ENCODE data around the gene PRKG1.
"Not testable (repeated sequence)": the region's sequence is repeated elsewhere in the genome, so short reads cannot be mapped to it uniquely, and the experiment has no call there.

PRKG1 gene

GRCh38 chr10:51980752-51981151 is 906.5 kb downstream of the PRKG1 start:
- DNase-seq, result no peak

DNA sequence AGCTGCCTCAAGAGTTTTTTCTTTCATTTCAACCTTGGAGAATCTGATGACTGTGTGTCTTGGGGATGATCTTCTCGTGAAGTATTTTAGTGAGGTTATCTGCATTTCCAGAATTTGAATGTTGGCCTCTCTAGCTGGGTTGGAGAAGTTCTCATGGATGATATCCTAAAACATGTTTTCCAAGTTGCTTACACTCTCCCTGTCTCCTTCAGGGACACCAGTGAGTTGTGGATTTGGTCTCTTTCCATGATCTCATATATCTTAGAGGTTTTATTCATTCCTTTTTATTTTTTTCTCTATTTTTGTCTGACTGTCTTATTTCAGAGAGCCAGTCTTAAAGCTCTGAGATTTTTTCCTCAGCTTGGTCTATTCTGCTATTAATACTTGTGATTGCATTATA is 907.4 kb downstream of the PRKG1 start:
- no peak for DNase-seq

DNA sequence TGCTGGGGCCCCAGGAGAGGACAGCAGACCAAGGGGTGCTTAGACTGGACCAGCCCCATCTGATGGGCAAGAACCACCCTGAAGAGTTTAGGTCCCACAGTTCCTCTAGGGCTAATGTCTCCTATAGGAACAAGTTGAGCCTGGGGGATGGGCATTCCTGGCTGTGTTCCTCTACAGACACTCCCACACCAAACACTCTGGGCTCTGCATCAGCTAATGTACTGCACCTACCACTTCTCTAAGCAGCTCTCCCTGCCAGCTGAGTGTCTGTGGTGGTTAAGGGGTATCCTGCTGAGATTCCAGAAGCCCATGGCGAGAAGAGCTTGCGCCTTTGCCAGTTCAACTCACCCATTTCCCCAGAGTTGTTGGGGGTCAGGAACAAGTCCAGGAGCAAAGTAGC is 909.2 kb downstream of the PRKG1 start:
- no peak for DNase-seq

- DNase-seq, result no peak
These were observed 911.0 kb downstream of the PRKG1 start for GRCh38 chr10:51985336-51985735.

- DNase-seq, result no peak
These were observed 912.2 kb downstream of the PRKG1 start for GRCh38 chr10:51986516-51986915.

GRCh38 chr10:51993475-51993874 is 919.2 kb downstream of the PRKG1 start:
- no peak for DNase-seq

DNA sequence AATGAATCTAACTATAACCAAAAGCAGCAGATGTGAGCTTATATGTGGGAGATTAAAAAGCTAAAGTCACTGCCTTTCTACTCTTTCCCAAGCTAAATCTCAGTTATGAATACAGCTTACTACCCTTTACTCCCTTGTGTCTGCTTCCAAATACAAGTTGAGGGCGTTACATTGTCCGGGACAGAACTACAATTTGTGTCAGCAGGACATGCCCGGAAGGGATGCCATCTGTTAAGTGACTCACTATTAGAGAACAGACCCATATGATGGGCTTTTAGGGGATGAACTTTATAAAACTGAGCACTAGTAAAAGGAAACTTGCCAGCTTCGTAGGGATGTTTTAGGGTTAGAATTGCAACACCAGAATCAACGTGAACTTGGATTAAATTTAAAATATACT is 924.8 kb downstream of the PRKG1 start:
- DNase-seq, result peak in 1 of 2 experiments; percentile 28

GRCh38 chr10:52004342-52004949 is 930.2 kb downstream of the PRKG1 start:
- peak; percentile 25 to 45 for DNase-seq

- no peak for DNase-seq
These were observed 932.8 kb downstream of the PRKG1 start for GRCh38 chr10:52007091-52007490.

DNA sequence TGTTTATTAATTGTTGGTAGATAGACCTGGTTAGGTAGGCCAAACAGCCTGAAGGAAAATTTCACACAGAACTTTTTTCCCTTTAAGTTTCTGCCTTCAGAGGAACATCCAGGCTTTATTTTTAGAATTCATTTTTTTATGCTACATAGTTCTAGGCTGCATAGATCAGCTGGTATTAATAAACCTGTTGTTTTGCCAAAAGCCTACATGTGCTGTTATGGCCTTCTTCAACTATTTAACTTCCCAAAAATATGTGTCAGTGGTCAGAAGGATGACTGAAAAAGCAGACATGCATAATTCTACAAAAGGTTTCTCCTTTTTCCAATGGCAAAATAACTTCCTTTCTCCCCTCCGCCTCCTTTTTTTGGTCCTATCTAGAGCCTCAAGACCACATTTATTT is 936.8 kb downstream of the PRKG1 start:
- no peak for DNase-seq

GRCh38 chr10:52019077-52019555 is 944.8 kb downstream of the PRKG1 start:
- no peak for DNase-seq

GRCh38 chr10:52019656-52020055 is 945.4 kb downstream of the PRKG1 start:
- DNase-seq, result no peak

- no peak for DNase-seq
These were observed 945.9 kb downstream of the PRKG1 start for GRCh38 chr10:52020173-52020572.

DNA sequence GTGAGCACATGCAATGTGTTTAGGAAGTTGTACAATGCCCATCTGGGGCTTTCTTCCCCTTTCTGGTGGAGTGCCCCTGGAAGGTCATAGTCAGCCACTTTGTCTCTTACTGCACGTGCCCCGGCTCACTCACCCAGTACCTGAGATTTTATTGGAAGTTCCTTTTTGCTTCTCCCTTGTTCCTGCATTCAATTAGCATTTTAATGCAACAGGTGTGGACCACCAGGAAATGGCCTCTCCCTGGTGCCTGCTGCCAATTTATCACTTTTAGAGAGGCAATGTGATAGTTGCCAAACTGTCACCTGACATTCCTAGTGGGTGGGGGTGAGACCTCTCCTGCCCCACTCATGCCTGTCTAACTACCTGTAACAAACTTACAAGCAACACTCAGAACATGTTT is 946.4 kb downstream of the PRKG1 start:
- no peak for DNase-seq

GRCh38 chr10:52027055-52027705 is 952.9 kb downstream of the PRKG1 start:
- no peak for DNase-seq

- no peak for DNase-seq
These were observed 954.2 kb downstream of the PRKG1 start for GRCh38 chr10:52028523-52028858.

DNA sequence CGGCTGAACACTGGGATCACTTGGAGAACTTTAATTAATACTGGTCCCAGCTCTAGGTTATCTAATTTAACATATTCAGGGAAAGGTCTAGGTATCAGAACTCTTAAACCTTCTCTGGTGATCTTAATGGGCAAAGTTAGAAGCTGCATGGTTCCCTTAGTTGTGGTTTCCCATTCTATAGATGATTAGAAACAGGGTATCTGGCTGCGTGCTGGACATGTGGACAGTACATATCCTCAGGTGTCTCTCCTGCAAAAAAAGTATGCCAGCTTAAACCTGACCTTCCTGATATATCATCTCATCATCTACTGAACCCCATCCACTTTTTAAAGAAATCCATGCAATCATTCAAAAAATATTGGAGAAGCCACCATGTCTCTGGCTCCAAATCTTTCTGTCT is 955.3 kb downstream of the PRKG1 start:
- no peak for DNase-seq

- DNase-seq, result no peak
These were observed 955.9 kb downstream of the PRKG1 start for GRCh38 chr10:52030051-52030790.

DNA sequence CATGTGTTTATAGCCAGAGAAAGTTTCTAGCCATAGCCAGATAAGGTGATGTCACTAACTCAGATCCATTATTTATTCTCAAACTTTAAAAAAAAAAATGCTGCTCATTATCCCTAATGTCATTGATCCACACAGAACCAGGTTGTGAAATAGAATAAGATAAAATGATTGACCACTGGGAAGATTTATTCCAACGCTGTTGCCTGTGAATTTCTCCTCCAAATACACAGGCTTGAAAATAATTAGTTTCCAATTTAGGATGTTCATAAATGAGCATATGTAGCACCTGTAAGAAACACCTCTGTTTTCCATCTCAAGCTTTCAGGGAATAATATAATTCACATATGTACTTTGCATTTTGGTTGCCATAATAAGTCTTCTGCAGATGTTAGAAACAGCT is 956.7 kb downstream of the PRKG1 start:
- no peak for DNase-seq

- DNase-seq, result no peak
These were observed 957.5 kb downstream of the PRKG1 start for GRCh38 chr10:52031771-52032170.

GRCh38 chr10:52032681-52033629 is 958.7 kb downstream of the PRKG1 start:
- no peak for DNase-seq

DNA sequence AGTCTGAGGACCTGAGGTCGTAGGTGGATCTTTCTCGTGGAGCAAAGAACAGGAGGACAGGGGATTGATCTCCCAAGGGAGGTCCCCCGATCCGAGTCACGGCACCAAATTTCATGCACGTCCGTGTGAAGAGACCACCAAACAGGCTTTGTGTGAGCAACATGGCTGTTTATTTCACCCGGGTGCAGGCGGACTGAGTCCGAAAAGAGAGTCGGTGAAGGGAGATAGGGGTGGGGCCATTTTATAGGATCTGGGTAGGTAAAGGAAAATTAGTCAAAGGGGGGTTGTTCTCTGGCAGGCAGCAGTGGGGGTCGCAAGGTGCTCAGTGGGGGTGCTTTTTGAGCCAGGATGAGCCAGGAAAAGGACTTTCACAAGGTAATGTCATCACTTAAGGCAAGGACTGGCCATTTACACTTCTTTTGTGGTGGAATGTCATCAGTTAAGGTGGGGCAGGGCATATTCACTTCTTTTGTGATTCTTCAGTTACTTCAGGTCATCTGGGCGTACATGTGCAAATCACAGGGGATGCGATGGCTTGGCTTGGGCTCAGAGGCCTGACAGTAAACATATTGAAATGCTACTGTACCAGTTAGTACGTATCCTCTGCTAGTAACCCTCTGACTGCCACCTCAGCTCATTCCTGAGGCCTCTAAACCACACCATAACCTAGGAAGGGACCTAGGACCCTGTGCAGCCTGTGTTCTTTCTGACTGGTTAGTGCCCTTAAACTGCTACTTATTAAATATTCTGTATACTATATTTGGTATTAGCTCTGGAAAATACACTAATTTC is 964.9 kb downstream of the PRKG1 start:
- DNase-seq, result not testable (repeated sequence)

Data from NCI-H446 (cell line).